GM21526 (cell line): ENCODE data around the gene CLN6.
"Not testable (repeated sequence)": the region's sequence is repeated elsewhere in the genome, so short reads cannot be mapped to it uniquely, and the experiment has no call there.

ENCODE experiments used
- ATAC-seq: cut with Tn5 transposase; IDR thresholded peaks from one replicate; pipeline ENCODE4 v1.9.1; 2021; ENCODE audit warnings: moderate library complexity; ENCODE audit not compliant: unreplicated experiment, low FRiP score

Gene CLN6

DNA sequence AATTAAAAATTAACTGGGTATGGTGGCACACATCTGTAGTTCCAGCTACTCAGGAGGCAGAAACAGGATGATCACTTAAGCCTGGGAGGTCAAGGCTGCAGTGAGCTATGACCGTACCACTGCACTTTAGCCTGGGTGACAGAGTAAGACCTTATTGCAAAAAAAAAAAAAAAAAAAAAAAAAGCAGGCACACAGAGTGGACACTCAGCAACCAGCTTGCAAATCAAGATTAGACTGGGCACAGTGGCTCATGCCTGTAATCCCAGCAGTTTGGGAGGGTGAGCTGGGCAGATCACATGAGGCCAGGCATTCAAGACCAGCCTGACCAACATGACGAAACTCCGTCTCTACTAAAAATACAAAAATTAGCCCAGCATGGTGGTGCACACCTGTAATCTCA lies 5.4 kb downstream of the CLN6 start:
- no peak for ATAC-seq

DNA sequence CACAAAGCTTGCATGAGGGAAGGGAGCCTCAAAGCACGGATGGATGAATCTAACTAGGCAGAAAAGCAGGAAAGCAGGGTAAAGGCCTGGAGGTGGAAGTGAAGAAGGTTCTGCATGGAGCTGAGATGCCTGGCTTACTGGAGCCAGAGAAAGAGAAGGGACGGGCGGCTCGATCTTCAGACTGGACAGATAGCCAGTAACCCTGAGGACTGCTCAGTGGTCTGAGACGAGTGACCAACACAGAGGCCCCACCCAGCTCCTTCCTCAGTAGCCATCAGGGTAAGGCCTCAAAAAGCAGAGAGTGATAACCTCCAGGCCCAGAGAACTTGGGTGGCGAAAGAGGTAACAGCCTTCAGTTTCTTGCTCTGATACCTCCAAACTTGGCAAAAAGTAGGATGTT lies 6.4 kb downstream of the CLN6 start:
- ATAC-seq: no peak

DNA sequence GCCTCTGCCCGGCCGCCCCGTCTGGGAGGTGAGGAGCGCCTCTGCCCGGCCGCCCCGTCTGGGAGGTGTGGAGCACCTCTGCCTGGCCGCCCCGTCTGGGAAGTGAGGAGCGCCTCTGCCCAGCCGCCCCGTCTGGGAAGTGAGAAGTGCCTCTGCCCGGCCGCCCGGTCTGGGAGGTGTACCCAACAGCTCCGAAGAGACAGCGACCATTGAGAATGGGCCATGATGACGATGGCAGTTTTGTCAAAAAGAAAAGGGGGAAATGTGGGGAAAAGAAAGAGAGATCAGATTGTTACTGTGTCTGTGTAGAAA lies 7.1 kb downstream of the CLN6 start:
- not testable (repeated sequence) for ATAC-seq

DNA sequence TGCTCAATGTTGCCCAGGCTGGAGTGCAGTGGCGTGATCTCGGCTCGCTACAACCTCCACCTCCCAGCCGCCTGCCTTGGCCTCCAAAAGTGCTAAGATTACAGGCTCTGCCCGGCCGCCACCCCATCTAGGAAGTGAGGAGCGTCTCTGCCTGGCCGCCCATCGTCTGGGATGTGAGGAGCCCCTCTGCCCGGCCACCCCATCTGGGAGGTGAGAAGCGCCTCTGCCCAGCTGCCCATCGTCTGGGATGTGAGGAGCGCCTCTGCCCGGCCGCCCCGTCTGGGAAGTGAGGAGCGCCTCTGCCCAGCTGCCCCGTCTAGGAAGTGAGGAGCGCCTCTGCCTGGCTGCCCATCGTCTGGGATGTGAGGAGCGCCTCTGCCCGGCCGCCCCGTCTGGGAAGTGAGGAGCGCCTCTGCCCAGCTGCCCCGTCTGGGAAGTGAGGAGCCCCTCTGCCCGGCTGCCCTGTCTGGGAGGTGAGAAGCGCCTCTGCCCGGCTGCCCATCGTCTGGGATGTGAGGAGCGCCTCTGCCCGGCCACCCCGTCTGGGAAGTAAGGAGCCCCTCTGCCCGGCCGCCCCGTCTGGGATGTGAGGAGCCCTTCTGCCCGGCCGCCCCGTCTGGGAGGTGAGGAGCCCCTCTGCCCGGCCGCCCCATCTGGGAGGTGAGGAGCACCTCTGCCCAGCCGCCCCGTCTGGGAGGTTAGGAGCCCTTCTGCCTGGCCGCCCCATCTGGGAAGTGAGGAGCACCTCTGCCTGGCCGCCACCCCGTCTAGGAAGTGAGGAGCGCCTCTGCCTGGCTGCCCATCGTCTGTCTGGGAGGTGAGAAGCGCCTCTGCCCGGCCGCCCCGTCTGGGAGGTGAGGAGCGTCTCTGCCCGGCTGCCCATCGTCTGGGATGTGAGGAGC lies 7.7 kb downstream of the CLN6 start:
- not testable (repeated sequence) for ATAC-seq

DNA sequence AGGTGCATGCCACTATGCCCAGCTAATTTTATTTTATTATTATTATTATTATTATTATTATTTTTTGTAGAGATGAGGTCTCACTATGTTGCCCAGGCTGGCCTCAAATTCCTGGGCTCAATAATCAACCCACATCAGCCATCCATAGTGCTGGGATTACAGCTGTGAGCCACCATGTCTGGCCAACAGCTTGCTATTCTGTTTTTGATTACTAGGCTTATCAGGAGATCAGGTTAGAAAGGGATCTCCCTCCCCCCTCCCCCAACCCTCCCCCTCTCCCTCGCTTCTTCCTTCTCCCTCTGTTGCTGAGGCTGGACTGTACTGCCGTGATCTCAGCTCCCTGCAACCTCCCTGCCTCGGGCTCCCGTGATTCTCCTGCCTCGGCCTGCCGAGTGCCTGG lies 8.6 kb downstream of the CLN6 start:
- ATAC-seq: no peak

DNA sequence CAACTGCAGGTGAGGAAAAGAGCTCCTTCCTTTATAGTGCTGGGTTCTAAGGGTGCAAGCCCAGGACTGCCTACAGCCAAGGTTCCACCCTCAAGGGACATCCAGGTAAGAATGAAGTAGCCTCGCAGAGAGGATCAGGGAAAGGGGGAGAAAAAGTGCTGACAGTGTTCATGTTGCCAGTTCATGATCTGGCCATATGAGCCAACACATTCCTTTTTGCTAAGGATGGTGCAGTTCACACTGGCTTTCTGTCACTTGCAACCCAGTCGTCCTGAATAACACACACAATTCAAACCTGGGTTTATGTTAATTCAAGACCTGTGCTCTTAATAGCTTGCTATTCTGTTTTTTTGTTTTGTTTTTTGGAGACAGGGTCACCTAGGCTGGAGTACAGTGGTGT lies 9.0 kb downstream of the CLN6 start:
- ATAC-seq: no peak

DNA sequence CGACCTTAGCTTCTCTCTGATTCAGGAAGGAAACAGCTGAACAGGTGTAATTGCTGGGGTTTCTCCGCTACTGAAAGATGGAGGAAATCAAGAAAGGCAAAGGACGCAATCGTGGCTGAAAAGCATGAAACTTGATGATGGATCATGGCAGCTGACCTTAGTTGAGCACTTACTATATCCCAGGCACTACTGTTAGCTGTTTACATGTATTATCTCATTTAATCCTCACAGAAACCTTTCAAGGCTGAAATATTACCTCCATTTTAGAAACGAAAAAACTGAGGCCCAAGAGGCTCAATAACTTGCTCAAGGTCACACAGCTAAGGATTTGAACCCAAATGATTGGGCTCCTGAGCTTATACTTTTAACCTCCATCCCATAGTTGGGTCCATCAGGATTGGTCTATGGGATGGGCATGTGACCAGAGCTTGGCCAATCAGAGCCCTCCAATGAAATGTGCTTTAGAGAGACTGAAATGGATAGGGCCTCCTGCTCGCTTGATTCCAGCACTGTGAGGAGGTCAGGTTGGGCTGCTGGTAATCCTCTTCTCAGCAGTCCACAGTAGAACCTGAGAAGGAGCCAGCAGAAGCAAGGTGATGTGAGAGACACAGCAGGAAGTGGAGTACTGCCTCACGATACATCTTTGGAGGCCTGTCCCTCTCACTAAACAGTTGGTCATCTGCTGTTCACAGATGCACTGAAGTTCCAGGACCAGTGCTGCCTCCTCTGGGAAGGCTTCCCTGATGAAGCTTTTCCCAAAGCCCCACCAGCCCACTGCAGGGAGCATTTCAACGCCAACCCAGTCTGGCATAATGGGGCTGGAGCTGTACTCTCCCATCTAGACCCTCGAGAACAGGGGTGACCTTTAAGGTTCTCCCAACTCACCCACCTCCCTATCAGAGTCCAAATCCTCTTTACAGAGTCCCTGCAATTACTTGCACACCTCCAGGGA lies 10.4 kb downstream of the CLN6 start:
- no peak for ATAC-seq

DNA sequence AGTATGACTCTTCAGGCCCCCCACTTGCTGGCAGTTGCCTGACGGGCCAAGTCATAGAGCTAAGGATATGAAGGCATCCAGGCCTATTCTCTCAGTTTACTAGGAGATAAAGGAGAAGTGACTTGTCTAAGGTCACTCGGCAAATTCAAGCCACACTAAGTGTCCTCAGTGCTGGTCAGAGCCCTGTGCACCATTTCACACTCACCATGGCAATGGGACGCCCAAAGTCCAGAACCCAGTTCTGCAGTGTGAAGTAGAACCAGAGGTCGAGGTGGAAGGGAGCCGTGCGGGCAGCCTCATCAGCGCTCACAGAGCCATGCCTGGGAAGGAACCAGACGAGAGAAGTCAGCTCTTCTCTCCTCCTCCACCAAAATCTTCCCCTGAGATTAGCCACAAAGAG lies 11.2 kb downstream of the CLN6 start:
- no peak for ATAC-seq

DNA sequence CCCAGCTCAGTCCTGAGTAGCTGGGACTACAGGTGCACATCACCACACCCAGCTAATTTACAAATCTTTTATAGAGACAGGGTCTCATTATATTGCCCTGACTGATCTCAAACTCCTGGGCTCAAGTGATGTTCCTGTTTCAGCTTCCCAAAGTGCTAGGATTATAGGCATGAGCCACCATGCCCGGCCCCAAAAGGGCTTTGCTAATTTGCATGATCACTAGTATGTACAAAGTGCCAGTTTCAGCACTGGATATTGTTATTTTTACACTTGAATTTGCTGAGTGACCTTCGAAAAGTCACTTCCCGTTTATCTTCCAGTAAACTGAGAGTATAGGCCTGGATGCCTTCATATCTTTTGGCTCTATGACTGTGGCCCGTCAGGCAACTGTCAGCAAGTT lies 12.2 kb downstream of the CLN6 start:
- ATAC-seq: no peak

DNA sequence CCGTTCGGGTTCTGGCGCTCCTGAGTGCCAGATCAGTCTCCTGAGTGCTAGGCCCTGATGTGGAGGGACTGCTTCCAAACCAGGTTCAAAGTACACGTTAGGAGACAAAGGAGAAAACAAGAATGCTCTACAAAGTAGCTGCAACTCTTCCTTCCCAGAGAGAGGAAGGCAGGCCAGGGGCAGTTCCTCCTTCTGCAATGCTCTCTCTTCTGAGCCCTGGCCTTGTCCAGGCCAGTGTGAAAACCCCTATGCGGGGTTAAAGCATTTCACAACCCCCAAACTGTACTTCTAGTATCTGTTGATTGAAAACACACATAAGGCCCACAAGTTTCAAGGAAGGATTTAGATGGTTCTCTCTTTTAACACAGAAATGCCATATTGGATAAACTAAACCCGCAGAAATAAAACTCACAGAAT lies 14.7 kb downstream of the CLN6 start:
- ATAC-seq: no peak

DNA sequence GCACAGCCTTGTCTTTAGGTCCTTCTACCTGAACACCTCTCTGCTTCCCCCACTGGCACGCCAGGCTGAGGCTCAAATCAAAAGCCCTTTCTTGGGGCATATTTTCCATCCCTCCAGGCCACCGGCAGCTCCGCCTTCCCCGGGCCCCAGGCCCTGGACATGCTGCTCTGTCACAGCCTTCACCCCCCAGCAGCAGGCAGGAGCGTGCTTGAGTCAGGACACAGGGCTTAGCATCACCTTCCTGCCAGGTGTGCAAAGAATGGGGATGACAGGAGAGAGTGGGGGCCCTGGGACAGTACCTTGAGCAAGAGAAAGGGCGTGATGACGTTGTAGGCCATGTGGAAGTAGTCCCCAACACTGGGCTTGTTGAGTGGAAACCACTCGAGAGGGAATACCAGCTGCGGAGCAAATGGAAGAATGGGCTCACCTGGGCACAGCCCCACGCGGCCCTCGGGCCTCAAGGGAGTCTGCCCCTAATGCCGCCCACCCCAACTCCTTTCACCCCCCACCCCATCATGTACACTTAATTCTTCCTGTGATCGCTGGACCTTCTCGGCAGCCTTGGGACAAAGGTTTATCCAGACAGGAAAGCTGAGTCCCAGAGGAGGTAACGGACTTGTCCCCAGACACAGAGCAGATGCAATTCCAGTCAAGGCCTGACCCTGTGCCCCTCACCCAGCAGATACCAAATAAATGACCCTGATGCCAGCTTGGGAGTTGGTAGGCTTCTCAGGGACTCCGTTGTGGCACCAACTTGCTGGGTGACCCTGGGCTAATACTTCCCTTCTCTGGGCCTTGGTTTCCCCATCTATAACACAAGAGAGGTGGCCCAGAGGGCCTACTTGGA lies 15.3 kb downstream of the CLN6 start:
- no peak for ATAC-seq

DNA sequence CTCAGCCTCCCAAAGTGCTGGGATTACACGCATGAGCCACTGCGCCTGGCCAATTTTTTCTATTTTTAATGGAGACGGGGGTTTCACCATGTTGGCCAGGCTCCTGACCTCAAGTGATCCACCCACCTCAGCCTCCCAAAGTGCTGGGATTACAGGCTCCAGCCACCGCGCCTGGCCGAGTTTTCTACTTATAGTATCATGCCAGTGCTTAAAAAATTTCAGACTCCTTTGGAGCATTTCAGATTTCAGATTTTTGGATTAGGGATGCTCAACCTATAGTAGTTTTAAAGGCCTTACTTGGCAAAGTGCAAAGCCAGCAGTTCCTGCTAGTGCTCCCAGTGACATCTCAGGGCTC lies 16.1 kb downstream of the CLN6 start:
- not testable (repeated sequence) for ATAC-seq

DNA sequence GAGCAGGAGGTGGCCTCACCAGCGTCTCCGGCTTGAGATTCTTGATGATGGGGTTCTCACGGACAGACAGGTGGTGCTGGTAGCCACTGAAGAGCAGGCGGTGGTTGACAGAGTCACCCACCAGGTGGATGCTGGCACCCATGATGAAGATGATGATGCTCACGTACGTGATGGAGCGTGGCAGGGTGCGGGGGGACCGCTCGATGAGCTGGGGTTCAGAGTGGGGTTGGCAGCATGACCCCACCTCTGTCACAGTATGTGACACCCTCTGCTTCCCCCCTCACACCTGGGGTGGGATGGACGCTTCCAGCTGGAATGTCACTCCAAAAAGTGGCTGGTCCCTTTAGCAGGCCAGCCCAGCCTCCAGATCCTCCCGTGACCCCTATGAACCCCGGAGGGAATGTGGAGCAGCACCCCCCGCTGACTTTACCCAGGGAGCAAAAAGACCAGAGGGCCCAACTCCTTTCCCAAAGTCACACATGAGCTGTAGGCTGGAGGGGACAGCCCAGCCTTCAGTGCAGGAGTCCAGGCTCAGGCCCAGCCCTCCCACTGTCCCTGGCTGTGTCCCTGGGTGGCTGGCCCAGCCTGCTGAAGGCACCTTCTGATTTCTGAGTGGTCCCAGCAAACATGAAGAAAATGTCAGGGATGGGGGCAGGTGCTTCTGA lies 17.7 kb downstream of the CLN6 start:
- no peak for ATAC-seq

DNA sequence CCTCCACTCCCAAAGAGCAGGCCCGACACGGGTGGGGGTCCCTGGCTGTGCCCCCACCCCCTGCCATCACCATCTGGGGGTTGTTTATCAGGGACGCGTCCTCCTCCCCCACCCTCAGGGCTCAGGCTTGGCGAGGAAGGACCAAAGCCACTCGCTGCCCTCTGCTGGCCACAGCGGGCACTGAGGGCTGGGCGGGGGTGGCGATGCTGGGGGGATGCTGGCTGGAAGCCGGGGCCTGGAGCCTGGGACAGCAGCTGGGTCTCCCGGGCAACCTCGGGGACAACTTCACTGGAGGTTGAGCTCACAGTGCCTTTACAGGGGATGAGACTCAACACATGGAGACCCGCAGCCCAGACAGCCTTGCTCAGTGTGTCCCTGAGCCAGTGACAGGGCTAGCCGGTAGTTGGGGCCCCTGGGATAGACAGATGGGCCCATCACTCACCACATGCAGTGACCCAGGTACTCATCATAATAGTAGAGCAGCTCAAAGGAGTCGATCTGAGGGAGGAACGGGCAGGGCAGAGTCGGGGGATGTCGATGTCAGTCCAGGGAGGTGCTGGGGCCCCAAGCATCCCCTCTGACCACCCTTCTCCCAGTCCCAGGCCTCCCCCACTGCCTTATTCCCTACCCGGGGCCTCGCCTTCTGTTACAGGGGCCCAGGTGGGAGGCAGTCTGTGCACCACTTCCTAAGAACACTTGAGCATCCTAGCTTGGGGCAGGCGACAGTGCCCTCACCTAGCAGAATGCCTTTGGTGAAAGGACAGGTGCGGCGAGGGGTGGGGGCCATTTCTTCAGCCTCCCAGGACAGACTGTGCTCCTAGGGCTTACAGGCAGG lies 18.5 kb downstream of the CLN6 start:
- no peak for ATAC-seq

DNA sequence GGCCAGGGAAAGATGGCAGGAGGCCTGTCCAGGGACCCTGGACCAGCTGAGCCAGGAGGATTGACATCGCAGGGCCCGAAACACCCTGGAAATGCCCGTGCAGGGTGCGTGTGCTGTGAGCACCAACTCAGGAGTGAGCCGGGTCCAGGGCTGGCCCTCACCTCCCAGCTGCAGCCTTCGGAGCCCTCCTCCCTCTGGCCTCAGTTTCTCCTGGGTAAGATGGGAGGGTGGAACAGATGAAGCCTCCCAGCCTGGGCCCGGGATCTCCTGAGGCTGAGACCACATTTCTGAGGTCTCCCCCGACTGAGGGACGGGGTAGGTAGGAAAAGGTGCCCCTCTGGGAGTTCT lies 19.1 kb downstream of the CLN6 start:
- ATAC-seq: no peak

DNA sequence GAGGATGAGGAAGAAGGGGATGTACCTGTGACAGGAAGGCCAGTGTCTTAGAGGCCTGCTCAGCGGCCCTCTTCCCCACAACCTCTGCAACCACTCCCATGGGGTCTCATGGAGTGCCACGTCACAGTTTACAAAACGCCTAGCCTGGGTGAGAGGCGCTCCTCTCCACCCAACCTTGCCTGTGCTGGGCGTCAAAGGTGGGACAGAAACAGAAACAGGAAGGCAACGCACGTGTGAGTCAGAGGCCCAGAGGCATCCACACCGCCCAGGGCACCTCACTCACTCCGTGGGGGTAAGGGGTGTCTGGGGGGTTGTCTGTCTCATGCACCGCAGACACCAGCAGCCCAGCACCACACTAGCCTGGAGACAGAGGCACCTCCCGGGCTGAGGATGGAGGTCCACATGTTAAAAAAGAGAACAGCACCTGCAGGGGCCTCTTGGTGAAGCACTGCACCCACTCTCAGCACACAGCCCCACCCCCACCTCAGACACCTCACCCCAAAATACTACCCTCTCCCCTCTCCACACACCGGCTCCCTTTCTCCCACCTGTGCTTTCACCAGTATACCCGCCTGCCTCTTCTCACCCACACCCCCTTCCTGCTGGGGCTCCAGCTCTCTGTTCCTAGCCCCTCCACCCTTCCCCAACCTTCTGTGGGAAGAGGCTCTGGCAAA lies 19.7 kb downstream of the CLN6 start:
- no peak for ATAC-seq

DNA sequence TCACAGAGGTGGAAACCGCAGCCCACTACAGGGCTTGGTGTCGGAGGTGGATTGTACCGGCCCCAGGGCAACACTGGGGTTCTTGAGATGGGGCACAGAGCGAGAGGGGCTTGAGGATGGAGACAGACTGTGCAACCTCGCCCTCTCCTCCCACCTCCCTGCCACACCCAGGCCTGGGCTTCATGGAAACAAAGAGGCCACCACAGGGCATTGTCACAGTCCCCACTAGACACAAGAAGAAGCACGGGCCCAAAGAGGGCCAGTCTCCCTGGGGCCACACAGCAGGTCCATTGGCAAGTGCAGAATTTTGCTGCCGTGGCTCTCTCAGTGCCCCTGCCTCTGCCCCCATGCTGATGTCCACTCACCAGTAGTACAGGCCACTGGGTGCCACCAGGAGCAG lies 20.3 kb downstream of the CLN6 start:
- ATAC-seq: no peak

DNA sequence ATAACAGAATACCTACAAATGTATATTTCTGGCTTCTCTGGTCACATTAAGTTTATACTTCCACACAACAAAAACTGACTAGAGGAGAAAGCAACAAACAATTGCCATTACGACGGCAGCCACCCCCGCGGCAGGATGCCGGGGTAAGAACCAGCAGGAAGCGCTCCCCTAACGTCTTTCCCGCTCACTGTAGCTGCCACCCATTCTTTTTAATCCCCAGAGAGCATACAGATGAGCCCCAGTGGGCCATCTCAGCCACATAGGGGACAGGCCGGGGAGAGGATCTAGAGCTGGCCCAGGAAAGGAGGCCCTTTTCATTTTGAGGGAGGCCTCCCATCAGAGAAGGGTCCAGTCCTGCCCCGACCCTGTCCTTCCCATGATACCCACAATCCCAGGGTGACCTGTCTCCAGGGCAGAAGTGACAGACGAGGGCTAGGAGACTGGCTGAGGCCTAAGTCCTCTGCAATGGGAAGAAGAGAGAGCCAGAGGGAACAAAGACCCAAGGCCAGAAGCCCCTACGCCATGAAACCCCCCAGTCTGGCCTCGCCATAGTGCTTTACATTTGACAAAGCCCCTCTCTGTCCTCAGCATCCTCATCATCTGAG lies 20.8 kb downstream of the CLN6 start:
- ATAC-seq: no peak

DNA sequence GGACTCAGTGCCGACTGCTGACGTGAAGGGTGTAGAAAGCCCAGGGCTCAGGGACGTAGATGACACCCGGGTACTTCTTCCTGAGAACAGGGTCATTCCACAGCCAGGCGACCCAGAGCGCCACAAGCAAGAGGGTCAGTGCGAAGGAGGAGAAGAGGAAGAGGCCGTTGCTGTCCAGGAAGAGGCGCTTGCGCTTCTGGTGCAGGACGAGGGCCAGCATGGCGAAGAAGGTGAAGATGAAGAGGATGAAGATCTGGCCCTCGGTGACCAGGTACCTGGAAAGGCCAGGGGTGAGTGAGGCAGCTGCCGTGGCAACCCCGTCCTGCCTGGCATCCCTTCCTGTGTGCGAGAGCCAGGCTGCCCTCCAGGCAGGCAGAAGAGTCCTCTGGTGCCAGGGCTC lies 21.4 kb downstream of the CLN6 start:
- no peak for ATAC-seq
